Hematopoietic multipotent progenitor cell treated with erythropoietin and hydrocortisone succinate and interleukin-3 and kit ligand, for 15 days (in vitro differentiated cells): ENCODE data around the gene HIBCH.
A peak's percentile ranks its signal among the peaks of the same experiment; 100 is the strongest.
"Not testable (repeated sequence)": the region's sequence is repeated elsewhere in the genome, so short reads cannot be mapped to it uniquely, and the experiment has no call there.

Experiments
- DNase-seq: peaks from one replicate; pipeline ENCODE4 v3.0.0-alpha.2; 2015; ENCODE audit warnings: low spot score

The HIBCH gene

GRCh38 chr2:190186238-190186637 lies 133.4 kb downstream of the HIBCH start:
- DNase-seq = no peak

DNA sequence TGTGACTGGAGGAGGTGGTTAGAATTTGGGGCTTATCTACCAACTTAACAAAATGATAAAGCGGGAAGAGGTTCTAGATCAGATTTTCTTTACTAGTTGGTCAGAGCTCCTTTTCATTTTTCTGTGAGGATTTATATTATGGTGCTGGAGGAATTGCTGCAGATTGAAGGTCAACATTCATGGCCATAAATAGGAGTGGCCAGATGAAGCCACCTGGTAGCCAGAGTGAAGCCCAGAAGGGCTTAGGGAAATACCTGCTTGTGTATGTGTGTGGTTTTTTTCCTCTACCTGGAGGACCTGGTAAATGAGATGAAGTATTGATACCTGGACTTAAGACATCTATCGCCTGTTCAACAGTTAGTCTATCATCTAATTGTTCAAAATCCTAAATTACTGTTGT lies 134.2 kb downstream of the HIBCH start:
- no peak for DNase-seq

GRCh38 chr2:190184460-190184859 lies 135.2 kb downstream of the HIBCH start:
- peak; percentile 75 for DNase-seq

- peak; percentile 40 for DNase-seq
Observed at GRCh38 chr2:190183539-190183938, 136.1 kb downstream of the HIBCH start.

DNA sequence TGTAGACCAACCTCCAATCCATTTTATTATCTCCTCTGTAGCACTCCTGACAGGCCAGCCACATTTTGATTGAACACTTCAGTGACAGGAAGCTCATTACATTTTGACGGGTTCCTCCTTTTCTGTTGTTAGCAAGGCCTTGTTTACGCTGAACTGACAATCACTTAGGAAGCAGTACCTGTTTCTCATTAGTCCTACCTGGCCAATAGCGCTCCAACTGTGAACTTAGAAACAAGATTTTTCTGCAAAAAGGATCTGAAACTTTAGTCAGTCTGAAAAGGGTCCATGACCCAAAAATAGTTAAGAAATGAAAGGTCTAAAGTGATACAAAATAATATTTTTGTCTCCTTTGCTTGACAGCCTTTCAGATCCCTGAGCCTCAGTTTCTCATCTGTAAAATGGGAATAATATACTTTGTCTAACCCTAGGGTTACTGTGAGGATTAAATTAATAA lies 137.5 kb downstream of the HIBCH start:
- peak; percentile 31 for DNase-seq

GRCh38 chr2:190181123-190181669 lies 138.4 kb downstream of the HIBCH start:
- DNase-seq = peak; percentile 36

DNA sequence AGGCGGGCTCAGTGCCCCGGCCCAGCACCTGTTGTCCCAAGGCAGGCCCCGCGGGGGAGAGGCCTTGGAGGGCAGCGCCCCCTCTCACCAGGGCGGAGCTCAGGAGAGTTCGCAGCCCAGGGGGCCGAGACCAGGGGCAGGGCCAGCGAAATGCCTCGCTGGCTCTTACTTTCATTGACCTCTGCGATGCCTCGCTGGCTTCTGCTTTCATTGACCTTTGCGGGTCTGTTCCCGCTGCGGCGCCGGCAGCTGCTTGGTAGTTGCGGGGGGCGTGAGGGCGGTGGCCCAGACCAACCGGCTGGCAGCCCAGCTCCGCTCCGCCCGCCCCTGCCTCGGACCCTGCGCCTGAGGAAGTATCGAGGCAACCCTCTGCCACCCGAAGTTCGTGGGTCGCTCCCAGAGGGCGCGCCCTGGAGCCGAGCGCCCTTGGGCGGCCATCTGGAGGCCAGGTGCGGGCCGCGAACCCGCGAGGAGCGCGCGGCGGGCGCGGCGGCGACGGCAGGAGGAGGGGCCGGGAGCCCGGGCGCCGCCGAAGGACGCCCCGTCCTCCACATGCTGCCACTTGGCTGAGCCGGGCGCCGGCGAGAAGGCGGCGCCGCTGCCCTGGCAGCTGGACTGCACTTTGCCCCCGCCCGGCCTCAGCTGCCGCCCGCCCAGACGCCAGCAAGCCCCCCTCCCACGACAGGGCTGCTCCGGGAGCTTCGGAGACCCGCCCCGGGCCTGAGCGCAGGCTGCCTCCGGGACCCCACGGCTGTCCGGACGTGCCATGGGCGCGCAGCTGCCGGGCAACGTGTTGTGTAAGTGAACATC lies 139.1 kb downstream of the HIBCH start:
- peak; percentile 75 for DNase-seq

GRCh38 chr2:190179754-190180312 lies 139.8 kb downstream of the HIBCH start:
- DNase-seq = no peak

DNA sequence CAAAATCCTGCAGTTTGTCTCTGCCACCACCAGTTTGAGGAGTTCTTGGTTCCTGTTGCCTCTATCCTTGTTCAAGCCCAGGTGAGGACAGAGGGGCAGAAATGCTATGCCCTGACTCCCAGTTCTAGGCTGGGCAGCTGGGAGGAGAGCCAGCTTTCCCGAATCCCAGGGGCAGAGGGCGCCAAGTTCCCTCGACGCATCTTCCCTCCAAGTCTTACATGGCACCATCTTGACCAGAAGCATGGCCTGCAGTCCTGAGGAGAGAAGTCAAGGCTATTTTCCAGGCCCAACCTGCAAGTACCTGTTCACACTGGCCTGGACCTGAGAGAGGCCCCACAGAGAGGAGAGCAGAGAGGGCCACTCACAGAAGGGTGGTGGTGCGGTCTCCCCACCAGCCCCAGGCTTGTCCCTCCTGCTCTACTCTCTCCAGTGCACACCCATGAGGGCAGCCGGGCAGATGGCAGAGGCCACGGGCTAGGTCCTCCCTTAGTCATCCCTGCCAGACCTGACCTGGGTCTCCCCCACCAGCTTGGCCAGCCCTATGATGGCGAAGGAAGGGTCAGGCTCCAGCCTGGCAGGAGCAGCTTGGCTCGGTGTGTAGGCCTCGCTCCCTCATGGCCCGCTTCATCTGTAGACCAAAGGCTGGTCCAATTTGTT lies 141.4 kb downstream of the HIBCH start:
- DNase-seq = no peak

GRCh38 chr2:190177249-190178040 lies 142.2 kb downstream of the HIBCH start:
- no peak for DNase-seq

DNA sequence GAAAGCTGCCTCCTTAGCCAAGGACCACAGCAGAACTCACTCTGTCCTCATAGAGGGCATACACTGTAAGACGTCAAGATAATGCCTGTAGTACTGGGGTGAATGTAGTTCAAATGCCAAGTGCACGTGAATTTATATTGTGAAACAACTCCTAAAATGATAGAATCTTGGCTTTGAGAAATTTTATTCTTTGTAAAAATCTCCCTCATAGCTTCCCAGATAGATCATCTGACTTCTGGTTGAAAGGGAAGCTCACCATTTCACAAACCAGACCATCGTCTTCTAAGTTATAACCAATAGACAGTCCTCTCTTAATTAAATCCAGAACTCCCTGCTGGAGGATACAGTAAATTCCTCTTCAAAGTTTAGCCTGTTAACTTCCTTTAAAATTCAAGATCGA lies 146.2 kb downstream of the HIBCH start:
- DNase-seq = no peak

- no peak for DNase-seq
Observed at GRCh38 chr2:190170673-190171072, 149.0 kb downstream of the HIBCH start.

- DNase-seq = no peak
Observed at GRCh38 chr2:190169221-190170072, 150.2 kb downstream of the HIBCH start.

GRCh38 chr2:190167702-190168101 lies 151.9 kb downstream of the HIBCH start:
- DNase-seq = no peak

GRCh38 chr2:190165491-190165890 lies 154.1 kb downstream of the HIBCH start:
- no peak for DNase-seq

DNA sequence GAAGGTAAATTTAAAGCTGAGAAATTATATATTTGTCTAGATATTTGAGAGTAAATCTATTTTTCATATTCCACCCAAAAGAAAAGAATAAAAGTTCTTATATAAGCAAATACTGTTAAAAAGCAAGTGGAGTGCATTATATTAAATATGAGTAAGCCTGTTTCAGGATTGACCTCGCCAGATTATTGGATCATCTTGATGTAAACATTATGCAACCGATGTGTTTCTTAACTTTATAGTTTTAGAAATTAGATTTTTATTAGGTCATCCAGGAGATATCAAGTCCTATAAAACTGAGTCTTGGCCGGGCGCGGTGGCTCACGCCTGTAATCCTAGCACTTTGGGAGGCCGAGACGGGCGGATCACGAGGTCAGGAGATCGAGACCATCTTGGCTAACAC lies 156.8 kb downstream of the HIBCH start:
- no peak for DNase-seq

DNA sequence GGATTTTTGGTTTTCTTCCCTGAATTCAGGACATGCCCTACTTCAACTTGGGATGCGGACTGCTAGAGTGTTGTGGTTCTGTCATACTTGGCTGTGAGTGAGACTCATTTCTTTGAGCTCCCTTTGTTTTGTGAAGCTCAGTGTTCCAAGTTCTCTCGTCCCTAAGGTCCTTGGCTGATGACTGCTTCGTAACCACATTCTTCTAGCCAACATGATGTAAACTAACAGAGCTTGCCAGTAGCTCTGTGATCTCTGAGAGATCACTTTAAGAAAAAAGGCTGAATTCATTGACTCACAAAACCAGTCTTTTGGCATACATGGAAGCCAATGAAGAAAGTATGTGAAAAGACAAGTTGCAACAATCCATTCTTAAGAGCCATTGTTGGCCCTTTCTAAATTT lies 160.2 kb downstream of the HIBCH start:
- DNase-seq = no peak

DNA sequence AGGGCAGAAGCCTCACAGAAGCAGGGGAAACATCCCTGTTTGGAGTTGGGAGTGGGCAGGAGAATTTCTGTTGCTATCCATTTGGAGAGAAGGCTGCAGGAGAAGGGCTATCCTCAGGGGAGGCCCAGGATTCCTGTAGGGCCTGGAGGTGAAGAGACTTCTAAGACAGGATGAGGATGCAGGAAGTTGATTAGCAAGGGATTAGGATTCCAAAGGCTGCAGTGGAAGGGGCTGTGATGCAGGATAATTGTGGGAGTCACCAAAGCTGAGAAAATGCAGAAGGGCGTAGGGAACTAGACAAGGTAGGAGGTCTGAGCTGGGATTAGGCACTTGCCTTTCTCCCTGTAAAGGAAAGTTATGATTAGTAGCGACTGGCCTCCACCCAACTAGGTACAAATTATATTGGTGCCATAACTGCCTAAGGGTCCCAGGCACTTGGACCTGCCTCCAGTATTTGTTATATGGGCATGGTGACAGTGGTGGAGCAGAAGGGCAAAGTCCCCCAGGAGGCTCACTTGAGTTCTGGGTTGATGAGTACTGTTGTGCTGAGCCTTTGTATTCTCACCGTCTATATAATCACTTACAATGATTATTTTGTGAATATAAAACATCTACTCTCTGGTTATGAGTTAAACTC lies 160.7 kb downstream of the HIBCH start:
- no peak for DNase-seq

DNA sequence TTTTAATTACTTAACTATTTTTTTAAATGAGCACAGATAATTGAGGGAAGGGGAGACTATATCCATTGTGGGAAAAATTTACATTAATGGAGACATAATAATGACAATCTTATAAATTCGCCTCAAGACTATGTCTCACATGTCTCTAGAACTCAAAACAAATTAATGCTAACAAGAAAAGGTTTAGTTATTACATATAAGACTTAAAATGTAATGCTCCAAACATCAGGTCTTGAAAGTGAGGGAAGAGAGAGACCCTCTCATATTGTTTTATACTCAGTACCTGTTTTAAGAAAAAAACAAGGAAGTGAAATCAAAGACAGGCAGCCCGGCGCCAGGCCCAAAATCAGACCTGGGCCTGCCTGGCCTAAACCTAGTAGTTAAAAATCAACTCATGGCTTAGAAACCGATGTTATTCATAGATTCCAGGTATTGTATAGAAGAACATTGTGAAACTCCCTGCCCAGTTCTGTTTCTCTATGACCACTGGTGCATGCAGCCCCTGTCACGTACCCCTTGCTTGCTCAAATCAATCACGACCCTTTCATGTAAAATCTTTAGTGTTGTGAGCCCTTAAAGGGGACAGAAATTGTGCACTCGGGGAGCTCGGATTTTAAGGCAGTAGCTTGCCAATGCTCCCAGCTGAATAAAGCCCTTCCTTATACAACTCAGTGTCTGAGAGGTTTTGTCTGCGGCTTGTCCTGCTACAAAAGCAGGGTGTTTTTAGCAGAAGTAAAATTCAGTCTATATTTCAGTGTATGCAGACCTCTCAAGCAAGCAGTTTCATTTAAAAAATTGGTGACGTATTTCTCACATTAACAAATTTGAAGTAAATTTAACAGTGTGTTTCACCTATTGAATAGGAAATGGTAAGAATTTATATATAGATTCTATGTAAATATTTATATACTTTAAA lies 161.8 kb downstream of the HIBCH start:
- DNase-seq = not testable (repeated sequence)
